HK-2 (cell line): ENCODE measurements around the gene GIGYF2.
"Not testable (repeated sequence)": the region's sequence is repeated elsewhere in the genome, so short reads cannot be mapped to it uniquely, and the experiment has no call there.

Experiments
- DNase-seq: peaks from one replicate; pipeline ENCODE4 v3.0.0-alpha.2; 2018; ENCODE audit not compliant: unreplicated experiment

The GIGYF2 gene, protein sequence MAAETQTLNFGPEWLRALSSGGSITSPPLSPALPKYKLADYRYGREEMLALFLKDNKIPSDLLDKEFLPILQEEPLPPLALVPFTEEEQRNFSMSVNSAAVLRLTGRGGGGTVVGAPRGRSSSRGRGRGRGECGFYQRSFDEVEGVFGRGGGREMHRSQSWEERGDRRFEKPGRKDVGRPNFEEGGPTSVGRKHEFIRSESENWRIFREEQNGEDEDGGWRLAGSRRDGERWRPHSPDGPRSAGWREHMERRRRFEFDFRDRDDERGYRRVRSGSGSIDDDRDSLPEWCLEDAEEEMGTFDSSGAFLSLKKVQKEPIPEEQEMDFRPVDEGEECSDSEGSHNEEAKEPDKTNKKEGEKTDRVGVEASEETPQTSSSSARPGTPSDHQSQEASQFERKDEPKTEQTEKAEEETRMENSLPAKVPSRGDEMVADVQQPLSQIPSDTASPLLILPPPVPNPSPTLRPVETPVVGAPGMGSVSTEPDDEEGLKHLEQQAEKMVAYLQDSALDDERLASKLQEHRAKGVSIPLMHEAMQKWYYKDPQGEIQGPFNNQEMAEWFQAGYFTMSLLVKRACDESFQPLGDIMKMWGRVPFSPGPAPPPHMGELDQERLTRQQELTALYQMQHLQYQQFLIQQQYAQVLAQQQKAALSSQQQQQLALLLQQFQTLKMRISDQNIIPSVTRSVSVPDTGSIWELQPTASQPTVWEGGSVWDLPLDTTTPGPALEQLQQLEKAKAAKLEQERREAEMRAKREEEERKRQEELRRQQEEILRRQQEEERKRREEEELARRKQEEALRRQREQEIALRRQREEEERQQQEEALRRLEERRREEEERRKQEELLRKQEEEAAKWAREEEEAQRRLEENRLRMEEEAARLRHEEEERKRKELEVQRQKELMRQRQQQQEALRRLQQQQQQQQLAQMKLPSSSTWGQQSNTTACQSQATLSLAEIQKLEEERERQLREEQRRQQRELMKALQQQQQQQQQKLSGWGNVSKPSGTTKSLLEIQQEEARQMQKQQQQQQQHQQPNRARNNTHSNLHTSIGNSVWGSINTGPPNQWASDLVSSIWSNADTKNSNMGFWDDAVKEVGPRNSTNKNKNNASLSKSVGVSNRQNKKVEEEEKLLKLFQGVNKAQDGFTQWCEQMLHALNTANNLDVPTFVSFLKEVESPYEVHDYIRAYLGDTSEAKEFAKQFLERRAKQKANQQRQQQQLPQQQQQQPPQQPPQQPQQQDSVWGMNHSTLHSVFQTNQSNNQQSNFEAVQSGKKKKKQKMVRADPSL (N-terminal part only)

DNA sequence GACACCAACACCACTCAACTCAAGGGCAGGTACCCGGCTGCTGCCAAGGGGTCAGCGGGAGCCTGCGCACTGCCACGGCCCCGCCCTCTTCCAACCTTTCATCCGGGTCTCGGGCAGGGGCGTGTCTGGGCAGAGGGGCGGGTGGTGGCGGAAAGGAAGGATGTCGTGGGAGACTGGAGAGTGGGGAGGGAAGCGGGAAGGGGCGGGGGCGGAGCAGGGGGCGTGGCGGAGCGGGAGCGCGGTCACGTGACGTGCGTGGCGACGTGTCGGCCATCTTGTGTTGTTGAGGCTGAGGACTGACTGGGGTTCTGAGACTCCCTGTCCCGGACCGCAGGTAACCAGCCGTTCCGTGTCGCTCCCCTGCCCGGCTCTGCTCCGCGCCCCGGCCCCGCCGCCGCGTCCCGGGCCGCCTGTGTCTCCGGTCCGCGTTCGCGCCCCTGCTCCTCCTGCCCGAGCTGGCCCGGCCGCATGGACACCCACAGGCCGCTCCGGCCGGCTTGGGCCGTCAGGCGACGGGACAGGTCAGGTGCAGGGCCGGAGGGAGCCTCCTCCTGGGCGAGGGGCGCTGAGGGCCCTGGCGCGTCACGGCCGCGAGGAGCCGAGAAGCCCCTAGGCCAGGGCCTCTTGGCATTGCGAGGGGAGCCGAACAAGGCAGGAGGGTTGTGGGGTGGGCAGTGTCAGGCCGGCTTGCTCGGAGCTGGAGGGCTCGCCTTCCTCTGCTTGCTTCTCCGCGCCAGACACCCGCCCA lies at the start of gene GIGYF2:
TSS of gene GIGYF2 (plus strand) at position 273 of the 748 bp plus-strand sequence. CDS start 37,867 bp downstream, outside the sequence.
- DNase-seq: peak; percentile 99

DNA sequence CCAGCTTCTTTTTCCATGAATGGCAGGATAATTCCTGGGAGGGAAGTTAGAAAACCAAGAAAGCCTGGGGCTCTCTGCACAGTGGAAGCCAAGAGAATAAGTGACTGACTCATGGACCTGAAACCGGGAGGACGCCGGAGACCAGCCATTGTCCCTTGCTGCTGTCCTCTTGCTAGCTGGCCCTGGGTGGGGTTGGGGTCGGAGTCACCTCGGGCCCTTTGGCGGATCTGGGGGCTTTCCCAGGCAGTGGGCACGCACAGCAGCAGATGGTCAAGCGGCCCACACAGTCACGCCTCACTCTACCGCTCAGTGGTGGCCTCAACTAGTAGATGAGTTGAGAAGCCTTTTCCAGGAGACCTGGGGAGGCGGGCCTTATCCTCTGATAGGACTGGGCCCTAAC lies 48.1 kb upstream of the GIGYF2 start:
- DNase-seq: no peak

DNA sequence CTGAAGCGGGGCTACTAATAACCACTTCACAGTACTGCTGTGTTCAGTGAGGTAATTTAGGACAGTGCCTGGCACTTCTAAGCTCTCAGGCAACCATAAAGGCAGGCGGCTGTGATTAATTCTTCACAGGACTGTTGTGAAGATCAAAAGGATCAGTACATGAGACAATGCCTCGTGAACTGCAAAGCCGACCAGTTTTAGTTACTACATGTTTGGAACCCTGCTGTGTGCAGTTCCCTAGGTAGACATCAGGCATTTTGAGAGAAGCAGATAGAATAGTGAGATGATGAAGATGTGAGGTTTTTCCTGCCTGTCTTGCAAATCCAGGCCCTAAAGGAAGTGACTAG lies 44.7 kb upstream of the GIGYF2 start:
- no peak for DNase-seq

DNA sequence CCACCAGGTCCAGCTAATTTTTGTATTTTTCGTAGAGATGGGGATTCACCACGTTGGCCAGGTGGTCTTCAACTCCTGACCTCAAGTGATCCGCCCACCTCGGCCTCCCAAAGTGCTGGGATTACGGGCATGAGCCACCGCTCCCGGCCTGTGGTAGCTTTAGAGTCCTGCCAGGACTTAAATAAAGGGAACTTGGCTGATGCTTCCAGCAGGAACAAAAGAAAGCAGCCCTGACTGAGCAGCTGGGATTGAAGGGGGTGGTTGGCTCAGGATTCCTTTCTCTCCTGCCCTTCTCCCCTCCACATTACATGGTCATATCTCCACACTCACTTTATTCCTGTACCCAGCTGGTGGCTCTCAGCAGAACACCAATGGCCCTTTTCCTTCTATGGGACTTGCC lies 43.7 kb upstream of the GIGYF2 start:
- no peak for DNase-seq

DNA sequence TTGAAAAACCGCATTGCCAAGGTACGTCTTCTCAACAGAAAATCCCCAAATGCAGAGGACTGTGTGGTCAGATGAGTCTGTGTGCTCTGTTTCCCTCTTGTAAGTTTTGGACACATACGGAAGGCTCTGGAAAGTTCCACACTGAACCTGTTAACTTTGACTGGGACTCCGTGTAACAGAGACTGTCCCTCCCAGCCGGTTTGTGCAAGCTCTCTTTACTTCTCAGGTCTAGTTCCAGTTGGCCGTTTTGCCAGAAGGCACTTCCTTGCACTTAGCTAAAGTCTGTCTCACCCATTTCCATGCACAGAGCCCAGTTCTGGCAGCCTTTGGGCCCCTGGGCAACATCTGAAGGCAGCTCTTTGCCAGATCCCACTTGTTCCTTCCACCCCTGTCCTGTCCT lies 41.7 kb upstream of the GIGYF2 start:
- no peak for DNase-seq

DNA sequence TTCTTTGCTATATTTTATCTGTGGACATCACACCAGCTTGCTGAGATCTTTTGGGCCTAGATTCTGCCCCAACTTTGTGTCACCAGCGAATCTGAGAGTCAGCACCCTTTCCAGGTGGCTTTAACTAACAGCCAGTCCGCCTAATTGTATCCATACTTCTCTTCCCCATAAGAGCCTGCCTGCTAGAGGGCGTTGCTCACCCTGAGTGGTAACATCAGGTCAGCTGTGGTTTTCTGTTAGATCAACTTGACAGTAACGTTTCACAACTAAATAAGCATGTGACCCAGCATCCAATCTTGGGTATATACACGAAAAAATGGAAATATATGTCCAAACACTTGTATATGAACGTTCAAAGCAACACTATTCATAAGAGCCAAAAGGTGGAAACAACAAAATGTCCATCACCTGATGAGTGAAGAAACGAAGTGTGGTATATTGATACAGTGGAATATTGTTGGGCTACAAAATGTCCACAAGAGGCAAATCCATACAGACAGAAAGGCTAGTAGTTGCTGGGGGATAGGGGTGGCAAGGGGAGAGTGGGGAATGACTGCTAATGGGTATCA lies 38.8 kb upstream of the GIGYF2 start:
- DNase-seq: no peak

DNA sequence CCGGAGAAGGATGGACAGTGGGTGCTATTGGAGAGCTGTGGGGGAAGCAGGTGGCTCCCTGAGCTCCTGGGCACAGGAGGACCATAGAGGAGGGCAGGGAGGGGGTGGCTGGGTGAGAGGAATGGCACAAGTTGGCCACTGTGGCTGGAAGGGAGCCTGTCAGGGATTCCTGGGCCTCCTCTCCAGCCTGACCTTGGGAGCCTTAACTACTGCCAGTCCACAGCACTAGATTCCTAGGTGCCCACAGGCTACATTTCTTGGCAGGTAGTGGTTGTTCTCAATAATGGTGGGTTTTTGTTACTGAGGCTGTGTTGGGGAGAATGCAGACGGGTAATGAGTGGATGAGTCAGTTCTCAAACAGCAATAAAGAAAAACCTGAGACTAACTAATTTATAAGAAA lies 37.8 kb upstream of the GIGYF2 start:
- DNase-seq: no peak

DNA sequence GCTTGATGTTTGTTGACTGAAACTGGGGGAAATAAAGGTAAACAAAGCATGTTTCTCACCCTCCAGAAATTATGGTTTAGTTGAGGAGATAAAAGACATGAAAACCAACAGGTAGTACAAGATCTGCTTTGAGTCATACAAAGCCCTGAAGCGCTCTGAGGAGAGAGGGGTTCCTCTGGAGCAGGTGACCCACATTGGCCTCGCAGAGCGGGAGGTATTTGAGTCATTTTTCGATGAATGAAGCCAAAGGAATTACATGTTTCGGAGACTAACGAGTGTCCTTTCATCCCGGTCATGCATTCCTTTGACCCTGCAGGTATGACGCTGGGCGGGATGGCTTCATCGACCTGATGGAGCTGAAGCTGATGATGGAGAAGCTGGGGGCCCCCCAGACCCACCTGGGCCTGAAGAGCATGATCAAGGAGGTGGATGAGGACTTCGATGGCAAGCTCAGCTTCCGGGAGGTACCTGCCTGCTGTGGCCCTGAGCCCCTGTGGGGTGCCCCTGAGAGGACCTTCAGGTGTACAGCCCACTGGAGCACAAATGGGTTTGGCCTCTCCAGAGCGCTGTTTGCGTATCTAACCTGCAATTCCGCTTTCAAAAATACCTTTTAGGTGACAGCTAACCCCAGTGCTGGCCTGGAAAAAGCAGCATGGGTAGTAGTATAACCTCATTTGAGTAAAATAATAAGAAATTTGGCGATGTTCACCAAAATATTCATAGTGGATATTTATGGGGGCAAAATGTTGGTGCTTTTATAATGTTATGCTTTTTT lies 34.5 kb upstream of the GIGYF2 start:
- DNase-seq: no peak

DNA sequence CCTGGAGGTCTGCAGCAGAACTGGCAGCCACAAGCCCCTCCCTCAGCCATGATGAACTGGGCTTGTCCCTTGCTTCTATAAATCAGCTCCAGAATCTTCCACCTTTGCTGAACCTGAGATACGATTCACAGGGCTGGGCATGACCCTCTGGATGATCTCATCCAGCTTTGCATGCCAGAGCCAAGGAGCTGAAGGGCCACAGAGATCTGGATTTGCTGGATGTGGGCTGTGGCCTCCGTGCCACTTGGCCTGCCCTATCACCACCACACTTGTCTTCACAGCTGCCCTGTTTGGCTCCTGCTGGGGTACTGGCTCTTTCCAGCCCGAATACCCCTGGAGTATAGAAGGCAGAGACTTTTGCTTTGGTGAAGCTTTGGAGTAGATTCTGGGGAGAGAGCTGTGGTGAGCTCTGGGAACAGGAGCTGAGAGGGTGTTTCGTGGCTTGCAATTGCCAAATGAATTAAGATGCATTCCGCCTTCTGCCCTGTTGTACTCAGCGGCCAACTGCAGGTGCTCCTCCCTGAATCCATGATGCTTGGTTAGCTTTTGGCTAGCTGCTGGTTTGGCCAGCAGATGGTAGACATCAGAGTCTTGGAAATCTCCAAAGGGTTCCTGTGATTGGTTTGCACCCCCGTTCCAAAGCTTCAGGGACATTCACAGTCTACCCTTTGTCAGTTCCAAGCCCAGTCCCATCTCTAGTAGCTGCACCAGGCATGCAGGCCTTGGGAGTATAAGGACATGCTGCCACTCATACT lies 30.9 kb upstream of the GIGYF2 start:
- DNase-seq: no peak

DNA sequence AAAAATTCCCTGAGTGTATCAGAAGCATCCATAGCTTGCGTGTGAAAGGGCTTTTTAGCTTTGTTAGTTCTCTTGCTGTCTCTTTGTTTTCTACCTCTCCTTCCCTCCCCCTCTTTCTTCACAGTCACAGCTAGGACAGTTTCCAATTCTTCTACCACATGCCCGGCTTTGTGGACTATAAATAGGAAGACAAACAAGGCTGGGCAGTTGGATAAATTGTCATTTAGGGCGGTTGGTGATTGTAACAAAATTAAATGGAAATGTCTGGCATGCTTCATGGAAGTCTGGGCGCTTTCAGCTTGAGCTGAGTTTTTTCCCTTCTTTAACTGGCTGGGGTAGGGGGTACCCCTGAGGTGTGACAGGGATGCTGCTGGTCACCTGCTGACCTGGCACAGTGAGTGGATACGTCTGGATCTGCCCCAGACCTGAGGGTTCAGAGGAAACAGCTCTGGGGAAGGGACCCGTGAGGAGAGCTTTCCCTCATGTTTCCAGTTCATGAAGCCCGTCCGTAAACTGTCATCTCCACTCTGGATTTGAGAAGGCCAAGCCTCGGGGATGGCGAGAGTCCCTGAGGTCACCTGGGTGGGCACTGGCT lies 29.0 kb upstream of the GIGYF2 start:
- no peak for DNase-seq

DNA sequence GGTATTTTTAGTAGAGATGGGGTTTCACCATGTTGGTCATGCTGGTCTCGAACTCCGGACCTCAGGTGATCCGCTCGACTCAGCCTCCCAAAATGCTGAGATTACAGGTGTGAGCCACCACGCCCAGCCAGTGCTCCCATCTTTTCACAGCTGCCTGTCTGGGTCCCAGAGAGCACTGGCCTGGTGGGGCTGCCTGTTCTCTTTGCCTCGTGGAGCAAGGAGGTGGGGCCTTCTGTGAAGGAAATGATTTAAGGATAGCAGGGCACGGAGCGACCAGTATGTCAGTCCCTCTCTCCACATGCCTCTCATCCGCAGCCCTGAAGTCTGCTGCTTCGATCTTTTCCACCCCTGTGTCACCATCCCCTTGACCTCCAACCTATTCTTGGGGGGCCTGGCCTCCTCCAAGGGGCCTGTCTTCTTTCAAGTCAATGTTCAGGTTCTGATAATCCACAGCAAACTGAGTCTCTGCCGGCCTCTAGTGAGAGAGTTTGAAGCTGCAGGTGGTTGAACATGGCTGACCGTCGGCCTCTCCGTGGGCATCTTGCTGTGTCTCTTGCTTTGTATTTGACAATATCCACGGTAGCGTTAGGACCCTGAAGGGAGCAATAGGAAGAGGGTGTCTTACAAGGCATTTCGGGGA lies 28.2 kb upstream of the GIGYF2 start:
- DNase-seq: no peak

DNA sequence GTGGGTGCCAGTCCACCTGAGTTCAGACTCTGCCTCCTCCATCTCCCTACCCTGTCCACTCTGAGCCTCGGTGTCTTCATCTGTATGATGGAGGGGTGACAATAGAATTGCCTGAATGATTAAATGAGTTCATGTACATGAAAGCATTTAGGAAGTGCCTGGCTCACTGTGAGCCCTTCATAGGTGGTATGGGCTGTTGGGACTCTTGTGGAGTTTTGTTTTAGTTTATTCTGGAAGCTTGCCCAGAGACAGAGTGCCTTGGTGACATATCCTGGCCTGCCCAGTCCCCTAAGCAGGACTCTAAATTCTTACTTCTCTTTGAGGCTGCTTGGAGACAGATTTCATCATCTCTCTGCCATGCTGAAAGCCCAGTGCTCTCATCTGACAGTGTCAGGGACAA lies 24.5 kb upstream of the GIGYF2 start:
- no peak for DNase-seq

DNA sequence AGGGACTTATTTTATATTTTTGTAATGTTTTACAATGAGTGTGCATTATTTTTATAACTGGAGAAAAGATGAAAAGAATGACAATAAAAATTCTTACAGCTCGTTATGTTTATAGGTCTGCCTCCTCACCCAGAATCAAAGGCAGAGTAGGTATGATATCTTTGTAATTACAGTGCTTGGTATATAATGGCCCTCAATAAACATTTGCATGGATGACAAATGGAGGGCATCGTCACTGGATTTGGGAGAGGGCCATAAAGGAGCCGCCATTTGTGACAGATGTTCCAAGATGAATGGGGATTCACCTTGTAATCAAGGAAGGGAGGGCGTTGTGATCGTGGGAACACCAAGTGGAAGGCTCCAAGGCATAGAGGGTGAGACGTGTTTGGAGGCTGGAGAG lies 22.6 kb upstream of the GIGYF2 start:
- no peak for DNase-seq

DNA sequence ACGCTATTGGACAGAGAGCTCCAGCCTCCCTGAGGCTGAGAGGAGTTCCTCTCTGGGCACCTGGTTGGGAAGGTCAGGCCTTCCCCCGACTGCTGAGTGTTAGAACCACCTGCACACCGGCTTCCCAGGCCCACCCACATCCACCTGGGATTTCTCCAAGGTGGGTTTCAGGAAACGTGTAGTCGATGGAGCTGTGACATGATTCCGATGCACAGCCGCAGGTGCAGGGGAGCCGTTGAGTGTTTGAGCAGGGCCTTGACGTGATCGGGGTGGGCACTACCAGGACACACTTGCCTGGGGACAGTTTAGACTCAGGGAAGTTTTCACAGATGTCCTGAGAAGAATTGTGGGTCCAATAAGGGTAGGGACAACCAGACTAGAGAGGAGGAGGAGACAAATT lies 21.8 kb upstream of the GIGYF2 start:
- no peak for DNase-seq

DNA sequence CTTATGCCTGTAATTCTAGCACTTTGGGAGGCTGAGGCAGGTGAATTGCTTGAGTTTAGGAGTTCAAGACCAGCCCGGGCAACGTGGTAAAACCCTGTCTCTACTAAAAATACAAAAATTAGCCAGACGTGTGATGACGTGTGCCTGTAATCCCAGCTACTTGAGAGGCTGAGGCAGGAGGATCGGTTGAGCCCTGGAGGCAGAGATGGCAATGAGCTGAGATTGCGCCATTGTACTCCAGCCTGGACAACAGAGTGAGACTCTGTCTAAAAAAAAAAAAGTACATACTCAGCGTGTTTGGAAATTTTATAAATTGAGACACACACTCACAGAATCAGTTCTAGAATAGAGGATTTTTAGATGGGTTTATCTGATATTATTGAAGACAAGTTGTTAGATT lies 17.1 kb upstream of the GIGYF2 start:
- DNase-seq: no peak

DNA sequence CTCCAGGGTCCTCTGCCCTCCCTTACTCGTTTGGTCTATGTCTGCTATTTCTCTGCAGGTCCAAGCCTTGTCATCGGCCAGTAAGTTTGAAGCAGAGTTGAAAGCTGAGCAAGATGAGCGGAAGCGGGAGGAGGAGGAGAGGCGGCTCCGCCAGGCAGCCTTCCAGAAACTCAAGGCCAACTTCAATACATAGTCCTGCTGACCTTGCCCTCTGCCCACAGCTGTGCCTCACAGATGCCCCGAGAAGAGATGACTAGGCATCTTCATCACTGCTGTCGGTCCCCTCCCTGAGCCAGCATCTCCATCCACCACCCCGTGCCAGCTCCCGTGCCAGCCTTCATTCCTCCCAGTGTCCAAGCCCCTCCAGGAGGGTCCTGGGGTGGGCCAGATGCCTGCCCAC lies 15.6 kb upstream of the GIGYF2 start:
- no peak for DNase-seq

DNA sequence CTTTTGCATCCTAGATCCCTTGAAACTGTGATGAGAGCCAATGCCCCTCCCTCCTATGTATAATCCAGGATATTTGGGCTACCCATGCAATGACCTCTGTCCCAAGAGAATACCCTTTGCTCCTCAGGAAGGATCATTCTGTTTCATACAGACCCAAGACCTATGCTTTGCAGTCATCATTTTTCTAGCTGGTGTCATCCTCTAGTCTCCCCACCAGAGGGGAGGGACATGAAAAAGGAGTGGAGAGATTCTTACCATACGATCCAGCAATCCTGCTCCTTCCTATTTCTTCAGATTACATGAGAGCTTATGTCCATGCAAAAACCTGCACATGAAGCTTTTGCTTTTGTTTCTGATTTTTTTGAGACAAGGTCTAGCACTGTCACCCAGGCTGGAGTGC lies 13.8 kb upstream of the GIGYF2 start:
- DNase-seq: no peak

DNA sequence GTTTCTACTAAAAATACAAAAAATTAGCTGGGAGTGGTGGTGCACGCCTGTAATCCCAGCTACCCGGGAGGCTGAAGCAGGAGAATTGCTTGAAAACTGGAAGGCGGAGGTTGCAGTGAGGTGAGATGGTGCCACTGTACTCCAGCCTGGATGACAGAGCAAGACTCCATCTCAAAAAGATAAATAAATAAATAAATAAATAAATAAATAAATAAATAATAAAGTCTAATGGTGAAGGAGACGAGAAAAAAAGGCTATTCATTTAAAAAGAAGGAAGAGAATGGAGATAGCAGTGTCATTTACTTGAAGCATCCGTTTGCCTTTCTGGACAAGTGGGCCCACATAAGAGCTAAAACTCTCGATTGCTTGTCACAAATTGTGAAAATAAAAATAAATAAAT lies 11.7 kb upstream of the GIGYF2 start:
- DNase-seq: not testable (repeated sequence)
